Activated B cell treated with CpG ODN at 0.5 μM for 24 hours (primary cell): Measurements from ENCODE around the gene NAP1L4. TPM values are rescaled to one million over a fixed set of nuclear protein-coding genes. Genes with fewer than 3 reads are reported as not detected.
A peak's percentile ranks its signal among the peaks of the same experiment; 100 is the strongest.

Experiments
- ATAC-seq: fragments of 200-7000 bp; cut with Tn5 transposase; one replicate; pipeline ENCODE4 v1.10.0; 2021; ENCODE audit warnings: low read depth, mild to moderate bottlenecking, moderate library complexity
- CTCF ChIA-PET: fragments of 350-600 bp; sonication (Branson Sonifier 250); formaldehyde crosslinking; loops from one replicate; lab custom pipeline; 2021; ENCODE audit warnings: antibody characterized with exemption; lab: Charles Lee
- POLR2A ChIA-PET: fragments of 350-600 bp; sonication (Branson Sonifier 250); formaldehyde crosslinking; loops from one replicate; lab custom pipeline; 2021; ENCODE audit warnings: antibody characterized with exemption; lab: Charles Lee
- DNase-seq: peaks from one replicate; pipeline ENCODE4 v3.0.0; 2022
- H3K27ac Mint-ChIP-seq: one replicate; pipeline ENCODE4 v1.8.0; 2020; ENCODE audit warnings: mixed read lengths
- H3K27me3 Mint-ChIP-seq: one replicate; pipeline ENCODE4 v1.8.0; 2021; ENCODE audit warnings: mixed read lengths
- H3K36me3 Mint-ChIP-seq: one replicate; pipeline ENCODE4 v1.8.0; 2021; ENCODE audit warnings: low read depth, mixed read lengths
- H3K4me1 Mint-ChIP-seq: one replicate; pipeline ENCODE4 v1.8.0; 2021; ENCODE audit warnings: mixed read lengths
- H3K4me3 Mint-ChIP-seq: one replicate; pipeline ENCODE4 v1.8.0; 2020; ENCODE audit warnings: mild to moderate bottlenecking, mixed read lengths
- H3K9me3 Mint-ChIP-seq: one replicate; pipeline ENCODE4 v1.8.0; 2020; ENCODE audit warnings: mixed read lengths
- intact Hi-C: fragments of 100-400 bp; cut with micrococcal nuclease; formaldehyde crosslinking; loops from one replicate; pipeline ENCODE4 v1.15.1; 2024
- total RNA-seq: library from RNA; stranded (reverse); gene quantifications from 2 replicates; pipeline ENCODE4 v1.2.3, GENCODE V29; 2022
- TF ChIP-seq, protein P1 (sequence below): fragments of 200-600 bp; IDR thresholded peaks from one replicate; pipeline ENCODE4 v1.8.0; 2022; ENCODE audit warnings: antibody characterized with exemption, mild to moderate bottlenecking

Gene NAP1L4
- total RNA-seq, 1 donor from 2014 or later: 115 TPM

DNA sequence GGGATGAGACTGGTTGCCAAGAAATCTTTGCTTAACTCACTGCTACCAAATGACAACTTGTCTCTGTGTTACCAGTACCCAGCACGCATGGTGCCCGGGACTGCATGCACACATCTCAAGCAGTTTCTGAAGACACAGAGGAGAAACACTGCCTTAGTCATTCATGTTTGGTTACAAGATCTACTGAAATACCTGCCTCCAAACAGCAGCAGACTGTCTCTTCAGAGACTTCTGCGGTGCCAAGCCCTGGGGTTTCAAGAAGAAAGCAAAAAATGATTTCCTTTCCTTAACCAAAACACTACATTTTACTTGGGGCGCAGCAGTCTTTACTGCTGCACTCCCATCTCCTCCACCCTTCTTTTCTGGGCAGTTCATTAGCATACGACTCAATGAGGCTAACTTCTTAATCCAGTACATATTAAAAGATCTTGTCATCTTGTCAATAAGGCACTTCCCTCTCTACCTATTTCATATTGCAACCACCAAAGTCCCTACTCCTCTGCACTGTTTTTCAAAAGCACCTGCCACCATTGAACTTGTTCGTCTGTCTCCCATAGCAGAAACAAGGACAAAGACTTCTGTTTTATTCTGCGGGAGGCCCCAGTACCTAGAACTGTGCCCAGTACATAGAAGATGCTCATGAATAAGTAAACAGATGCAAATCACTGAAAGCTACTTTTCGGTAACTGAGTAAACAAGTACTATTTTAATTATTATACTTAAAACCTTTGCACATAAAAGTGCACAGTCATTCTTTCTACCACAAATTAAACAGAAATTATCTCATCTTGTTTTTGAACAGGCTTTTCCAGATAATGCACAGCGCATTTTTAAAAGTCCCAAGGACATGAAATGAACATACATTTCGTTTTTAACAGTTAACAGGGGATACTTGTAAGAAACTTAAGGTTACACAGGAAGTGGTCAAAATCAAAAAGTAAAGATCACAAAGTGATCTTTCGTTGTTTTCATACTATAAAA is 4.0 kb downstream of the NAP1L4 start:
- H3K4me1 Mint-ChIP-seq: peaks cover 67% of the 10 kb centered on the region
- peak overlapping the region; percentile 59 for H3K27ac Mint-ChIP-seq
- TF ChIP-seq, protein P1, sequence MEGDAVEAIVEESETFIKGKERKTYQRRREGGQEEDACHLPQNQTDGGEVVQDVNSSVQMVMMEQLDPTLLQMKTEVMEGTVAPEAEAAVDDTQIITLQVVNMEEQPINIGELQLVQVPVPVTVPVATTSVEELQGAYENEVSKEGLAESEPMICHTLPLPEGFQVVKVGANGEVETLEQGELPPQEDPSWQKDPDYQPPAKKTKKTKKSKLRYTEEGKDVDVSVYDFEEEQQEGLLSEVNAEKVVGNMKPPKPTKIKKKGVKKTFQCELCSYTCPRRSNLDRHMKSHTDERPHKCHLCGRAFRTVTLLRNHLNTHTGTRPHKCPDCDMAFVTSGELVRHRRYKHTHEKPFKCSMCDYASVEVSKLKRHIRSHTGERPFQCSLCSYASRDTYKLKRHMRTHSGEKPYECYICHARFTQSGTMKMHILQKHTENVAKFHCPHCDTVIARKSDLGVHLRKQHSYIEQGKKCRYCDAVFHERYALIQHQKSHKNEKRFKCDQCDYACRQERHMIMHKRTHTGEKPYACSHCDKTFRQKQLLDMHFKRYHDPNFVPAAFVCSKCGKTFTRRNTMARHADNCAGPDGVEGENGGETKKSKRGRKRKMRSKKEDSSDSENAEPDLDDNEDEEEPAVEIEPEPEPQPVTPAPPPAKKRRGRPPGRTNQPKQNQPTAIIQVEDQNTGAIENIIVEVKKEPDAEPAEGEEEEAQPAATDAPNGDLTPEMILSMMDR: no peak
- H3K27me3 Mint-ChIP-seq: no peaks in the 10 kb centered on the region
- peaks cover 25% of the 10 kb centered on the region for H3K36me3 Mint-ChIP-seq
- H3K4me3 Mint-ChIP-seq: peak overlapping the region; percentile 96
- no peak for DNase-seq
- CTCF ChIA-PET: interaction anchor here (2.3 kb wide), 1 partner anchor 103 kb away, joined by 6 read pairs; no protein-coding TSS in a partner anchor
- ATAC-seq: no peak
- POLR2A ChIA-PET: interaction anchor here (0.8 to 1.3 kb wide), 2 partner anchors 12 to 69 kb away, joined by 4 to 5 read pairs; partner anchors contain the start of gene CARS1
- intact Hi-C loops: no loop called here
- H3K9me3 Mint-ChIP-seq: no peaks in the 10 kb centered on the region

DNA sequence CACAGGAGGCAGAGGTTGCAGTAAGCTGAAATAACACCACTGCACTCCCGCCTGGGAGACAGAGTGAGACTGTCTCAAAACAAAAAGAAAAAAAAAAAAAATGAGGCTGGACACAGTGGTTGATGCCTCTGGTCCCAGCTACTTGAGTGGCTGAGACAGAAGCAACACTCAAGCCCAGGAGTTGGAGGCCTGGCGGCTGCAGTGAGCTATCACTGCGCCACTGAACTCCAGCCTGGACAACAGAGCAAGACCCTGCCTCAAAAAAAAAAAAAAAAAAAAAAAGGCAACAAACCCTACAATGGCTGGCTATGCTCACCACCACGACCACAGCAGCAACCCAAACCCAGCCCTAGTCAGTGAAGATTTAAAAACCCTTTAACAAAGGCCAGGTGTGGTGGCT is 8.2 kb downstream of the NAP1L4 start:
- DNase-seq: no peak
- no peaks in the 10 kb centered on the region for H3K9me3 Mint-ChIP-seq
- peaks cover 52% of the 10 kb centered on the region for H3K4me1 Mint-ChIP-seq
- ChIA-PET POLR2A (no interaction called here), CTCF (interaction anchor here (0.6 kb wide), 1 partner anchor 1264 kb away, joined by 4 read pairs; no protein-coding TSS in a partner anchor)
- H3K27ac Mint-ChIP-seq: no peak overlapping the region
- H3K4me3 Mint-ChIP-seq: no peak overlapping the region
- no peaks in the 10 kb centered on the region for H3K27me3 Mint-ChIP-seq
- peaks cover 29% of the 10 kb centered on the region for H3K36me3 Mint-ChIP-seq
- intact Hi-C loops: no loop called here
- TF ChIP-seq, protein P1: no peak
- ATAC-seq: no peak

DNA sequence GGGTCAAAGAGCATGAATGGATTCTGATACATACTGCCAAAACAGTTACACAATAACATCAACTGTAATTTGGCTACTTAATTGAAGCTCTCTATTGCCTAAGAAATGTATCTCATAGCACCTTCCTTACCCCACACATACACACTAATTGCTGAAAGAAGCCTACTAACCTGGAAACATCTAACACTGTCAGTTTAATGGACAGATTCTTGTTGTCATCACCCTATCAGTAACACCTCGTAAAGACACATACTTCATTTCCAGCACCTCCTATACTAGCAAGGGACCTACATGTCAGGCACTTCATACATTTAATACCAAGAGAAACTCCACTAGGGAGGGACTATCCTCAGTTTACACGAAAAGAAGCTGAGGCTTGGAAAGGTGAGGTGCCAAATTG is 9.9 kb downstream of the NAP1L4 start:
- no peaks in the 10 kb centered on the region for H3K9me3 Mint-ChIP-seq
- CTCF ChIA-PET: no interaction called here
- no peak for DNase-seq

DNA sequence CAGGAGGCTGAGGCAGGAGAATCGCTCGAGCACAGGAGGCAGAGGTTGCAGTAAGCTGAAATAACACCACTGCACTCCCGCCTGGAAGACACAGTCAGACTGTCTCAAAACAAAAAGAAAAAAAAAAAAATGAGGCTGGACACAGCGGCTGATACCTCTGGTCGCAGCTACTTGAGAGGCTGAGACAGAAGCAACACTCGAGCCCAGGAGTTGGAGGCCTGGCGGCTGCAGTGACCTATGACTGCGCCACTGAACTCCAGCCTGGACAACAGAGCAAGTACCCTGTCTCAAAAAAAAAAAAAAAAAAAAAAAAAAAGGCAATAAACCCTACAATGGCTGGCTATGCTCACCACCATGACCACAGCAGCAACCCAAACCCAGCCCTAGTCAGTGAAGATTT is 11.0 kb downstream of the NAP1L4 start:
- no peak overlapping the region for H3K27ac Mint-ChIP-seq
- peaks cover 32% of the 10 kb centered on the region for H3K4me1 Mint-ChIP-seq
- ATAC-seq (no peak), DNase-seq (no peak)
- H3K36me3 Mint-ChIP-seq: peaks cover 45% of the 10 kb centered on the region
- no peaks in the 10 kb centered on the region for H3K27me3 Mint-ChIP-seq
- intact Hi-C loops: no loop called here
- TF ChIP-seq, protein P1: no peak
- no peaks in the 10 kb centered on the region for H3K9me3 Mint-ChIP-seq
- no peak overlapping the region for H3K4me3 Mint-ChIP-seq
- POLR2A ChIA-PET: interaction anchor here (0.6 kb wide), 1 partner anchor 12 kb away, joined by 6 read pairs; no protein-coding TSS in a partner anchor
- CTCF ChIA-PET: no interaction called here

More for the DNA sequence above, 9.9 kb downstream of the NAP1L4 start:
- peaks cover 39% of the 10 kb centered on the region for H3K36me3 Mint-ChIP-seq
- no peak overlapping the region for H3K27ac Mint-ChIP-seq
- peaks cover 38% of the 10 kb centered on the region for H3K4me1 Mint-ChIP-seq
- intact Hi-C loops: no loop called here
- ATAC-seq: no peak
- TF ChIP-seq, protein P1: no peak
- no peaks in the 10 kb centered on the region for H3K27me3 Mint-ChIP-seq
- no peak overlapping the region for H3K4me3 Mint-ChIP-seq
- POLR2A ChIA-PET: no interaction called here

DNA sequence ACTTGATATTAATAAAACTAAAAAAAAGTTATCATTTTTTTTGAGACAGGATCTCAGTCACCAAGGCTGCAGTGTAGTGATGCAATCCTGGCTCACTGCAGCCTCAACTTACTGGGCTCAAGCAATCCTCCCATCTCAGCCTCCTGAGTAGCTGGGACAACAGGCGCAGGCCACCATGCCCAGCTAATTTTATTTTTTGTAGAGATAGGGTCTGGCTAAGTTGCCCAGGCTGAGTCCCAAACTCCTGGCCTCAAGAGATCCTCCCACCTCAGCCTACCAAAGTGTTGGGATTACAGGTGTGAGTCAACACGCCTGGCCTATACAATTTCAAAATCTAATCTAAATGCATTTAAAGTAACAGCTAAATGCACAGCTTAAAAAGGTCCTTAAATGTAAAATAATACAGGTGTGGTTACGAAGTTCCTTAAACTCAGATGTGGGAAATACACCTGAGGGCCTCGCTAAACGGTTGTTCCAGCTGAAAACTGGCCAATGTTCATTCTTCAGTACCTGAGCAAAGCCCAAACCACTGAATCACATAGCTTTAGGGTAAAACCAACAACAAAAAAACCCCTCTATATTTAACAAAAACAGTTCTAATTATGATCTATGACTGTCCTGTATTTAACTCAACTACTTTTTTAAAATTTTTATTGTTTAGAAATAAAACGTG is 11.8 kb downstream of the NAP1L4 start:
- intact Hi-C loops: no loop called here
- ChIA-PET CTCF (no interaction called here), POLR2A (no interaction called here)
- Mint-ChIP-seq H3K4me3 (no peak overlapping the region), H3K27ac (no peak overlapping the region), H3K27me3 (no peaks in the 10 kb centered on the region), H3K9me3 (no peaks in the 10 kb centered on the region), H3K4me1 (peaks cover 29% of the 10 kb centered on the region), H3K36me3 (peaks cover 51% of the 10 kb centered on the region)
- ATAC-seq (no peak), DNase-seq (no peak)
- TF ChIP-seq, protein P1: no peak
